ENCODE results near the gene OSBPL2. TPM values are rescaled to one million over a fixed set of nuclear protein-coding genes. Genes with fewer than 3 reads are reported as not detected.

Gene OSBPL2
- total RNA-seq, 1 experiment from 2014 or later: 115 TPM

- no peaks in the 10 kb centered on the region for H3K9me3 Mint-ChIP-seq (ENCODE audit: low read depth, unreplicated experiment)
- H3K27ac Mint-ChIP-seq (ENCODE audit: unreplicated experiment): no peak overlapping the region
- no peaks in the 10 kb centered on the region for H3K4me1 Mint-ChIP-seq (ENCODE audit: low read depth, unreplicated experiment)
- H3K4me3 Mint-ChIP-seq (ENCODE audit: low read depth, unreplicated experiment): no peak overlapping the region
- intact Hi-C loops (cut with micrococcal nuclease; ENCODE audit: unreplicated experiment): no loop called here
- no peaks in the 10 kb centered on the region for H3K27me3 Mint-ChIP-seq (ENCODE audit: unreplicated experiment)
- TF ChIP-seq, protein P1, sequence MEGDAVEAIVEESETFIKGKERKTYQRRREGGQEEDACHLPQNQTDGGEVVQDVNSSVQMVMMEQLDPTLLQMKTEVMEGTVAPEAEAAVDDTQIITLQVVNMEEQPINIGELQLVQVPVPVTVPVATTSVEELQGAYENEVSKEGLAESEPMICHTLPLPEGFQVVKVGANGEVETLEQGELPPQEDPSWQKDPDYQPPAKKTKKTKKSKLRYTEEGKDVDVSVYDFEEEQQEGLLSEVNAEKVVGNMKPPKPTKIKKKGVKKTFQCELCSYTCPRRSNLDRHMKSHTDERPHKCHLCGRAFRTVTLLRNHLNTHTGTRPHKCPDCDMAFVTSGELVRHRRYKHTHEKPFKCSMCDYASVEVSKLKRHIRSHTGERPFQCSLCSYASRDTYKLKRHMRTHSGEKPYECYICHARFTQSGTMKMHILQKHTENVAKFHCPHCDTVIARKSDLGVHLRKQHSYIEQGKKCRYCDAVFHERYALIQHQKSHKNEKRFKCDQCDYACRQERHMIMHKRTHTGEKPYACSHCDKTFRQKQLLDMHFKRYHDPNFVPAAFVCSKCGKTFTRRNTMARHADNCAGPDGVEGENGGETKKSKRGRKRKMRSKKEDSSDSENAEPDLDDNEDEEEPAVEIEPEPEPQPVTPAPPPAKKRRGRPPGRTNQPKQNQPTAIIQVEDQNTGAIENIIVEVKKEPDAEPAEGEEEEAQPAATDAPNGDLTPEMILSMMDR (IDR thresholded peaks at IDR 0.05; ENCODE audit: unreplicated experiment): no peak
- CTCF ChIA-PET: no interaction called here
- no TSS peak for BruUV-seq (replicated peaks)
- DNase-seq: no peak
- peaks cover 76% of the 10 kb centered on the region for H3K36me3 Mint-ChIP-seq (ENCODE audit: insufficient read depth, unreplicated experiment)
These were observed 44.7 kb downstream of the OSBPL2 start for GRCh38 chr20:62282877-62283503.

GRCh38 chr20:62284448-62284847 lies 46.1 kb downstream of the OSBPL2 start:
- intact Hi-C loops (cut with micrococcal nuclease; ENCODE audit: unreplicated experiment): no loop called here
- no peaks in the 10 kb centered on the region for H3K27me3 Mint-ChIP-seq (ENCODE audit: unreplicated experiment)
- DNase-seq: no peak
- CTCF ChIA-PET: no interaction called here
- TF ChIP-seq, protein P1 (IDR thresholded peaks at IDR 0.05; ENCODE audit: unreplicated experiment): no peak
- no TSS peak for BruUV-seq (replicated peaks)
- no peaks in the 10 kb centered on the region for H3K4me1 Mint-ChIP-seq (ENCODE audit: low read depth, unreplicated experiment)
- H3K27ac Mint-ChIP-seq (ENCODE audit: unreplicated experiment): no peak overlapping the region
- H3K4me3 Mint-ChIP-seq (ENCODE audit: low read depth, unreplicated experiment): no peak overlapping the region
- peaks cover 84% of the 10 kb centered on the region for H3K36me3 Mint-ChIP-seq (ENCODE audit: insufficient read depth, unreplicated experiment)
- H3K9me3 Mint-ChIP-seq (ENCODE audit: low read depth, unreplicated experiment): no peaks in the 10 kb centered on the region

DNA sequence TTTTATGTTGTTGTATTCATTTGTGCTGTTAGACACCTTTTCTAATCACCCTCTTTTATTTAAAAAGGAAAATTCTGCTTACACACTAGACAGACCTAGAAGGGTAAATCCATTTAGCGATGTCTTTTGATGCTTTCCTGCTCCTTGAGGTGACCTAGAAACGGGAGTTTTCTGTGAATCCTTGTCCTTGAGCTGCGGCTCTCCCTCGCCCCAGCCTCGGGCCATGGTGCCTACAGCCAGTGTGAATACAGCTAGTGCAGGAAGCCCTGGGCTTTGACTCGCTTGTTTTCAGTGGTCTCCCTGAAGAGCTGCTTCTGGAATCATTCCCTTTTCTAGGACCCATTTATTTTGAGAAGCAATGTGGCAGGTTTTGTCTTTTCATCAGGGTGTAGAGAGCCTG lies 46.8 kb downstream of the OSBPL2 start:
- CTCF ChIA-PET: no interaction called here
- no TSS peak for BruUV-seq (replicated peaks)
- no peak for DNase-seq

DNA sequence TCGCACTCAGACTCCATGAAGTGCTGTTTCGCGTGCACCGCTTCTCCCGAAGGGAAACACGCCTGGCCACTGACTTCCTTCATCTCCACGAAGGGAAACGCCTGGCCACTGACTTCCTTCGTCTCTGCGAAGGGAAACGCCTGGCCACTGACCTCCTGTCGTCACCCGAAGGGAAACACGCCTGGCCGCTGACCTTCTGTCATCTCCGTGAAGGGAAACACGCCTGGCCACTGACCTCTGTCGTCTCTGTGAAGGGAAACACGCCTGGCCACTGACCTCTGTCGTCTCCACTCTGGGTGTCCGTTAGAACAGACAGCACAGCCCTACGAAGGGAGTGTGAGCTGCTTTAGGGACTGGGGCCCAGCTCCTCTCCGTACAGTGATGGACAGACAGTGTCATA lies 47.4 kb downstream of the OSBPL2 start:
- no peak overlapping the region for H3K4me3 Mint-ChIP-seq (ENCODE audit: low read depth, unreplicated experiment)
- no peak overlapping the region for H3K27ac Mint-ChIP-seq (ENCODE audit: unreplicated experiment)
- peaks cover 81% of the 10 kb centered on the region for H3K36me3 Mint-ChIP-seq (ENCODE audit: insufficient read depth, unreplicated experiment)
- DNase-seq: no peak
- no peaks in the 10 kb centered on the region for H3K4me1 Mint-ChIP-seq (ENCODE audit: low read depth, unreplicated experiment)
- intact Hi-C loops (cut with micrococcal nuclease; ENCODE audit: unreplicated experiment): no loop called here
- TF ChIP-seq, protein P1 (IDR thresholded peaks at IDR 0.05; ENCODE audit: unreplicated experiment): no peak
- CTCF ChIA-PET: interaction anchor here (0.5 kb wide), 1 partner anchor 35 kb away, joined by 8 read pairs; no protein-coding TSS in a partner anchor
- H3K9me3 Mint-ChIP-seq (ENCODE audit: low read depth, unreplicated experiment): no peaks in the 10 kb centered on the region
- no TSS peak for BruUV-seq (replicated peaks)
- no peaks in the 10 kb centered on the region for H3K27me3 Mint-ChIP-seq (ENCODE audit: unreplicated experiment)

More for the DNA sequence above, 46.8 kb downstream of the OSBPL2 start:
- no peaks in the 10 kb centered on the region for H3K27me3 Mint-ChIP-seq (ENCODE audit: unreplicated experiment)
- no peaks in the 10 kb centered on the region for H3K9me3 Mint-ChIP-seq (ENCODE audit: low read depth, unreplicated experiment)
- intact Hi-C loops (cut with micrococcal nuclease; ENCODE audit: unreplicated experiment): no loop called here
- H3K36me3 Mint-ChIP-seq (ENCODE audit: insufficient read depth, unreplicated experiment): peaks cover 78% of the 10 kb centered on the region
- H3K27ac Mint-ChIP-seq (ENCODE audit: unreplicated experiment): no peak overlapping the region
- no peak overlapping the region for H3K4me3 Mint-ChIP-seq (ENCODE audit: low read depth, unreplicated experiment)
- no peaks in the 10 kb centered on the region for H3K4me1 Mint-ChIP-seq (ENCODE audit: low read depth, unreplicated experiment)
- TF ChIP-seq, protein P1 (IDR thresholded peaks at IDR 0.05; ENCODE audit: unreplicated experiment): no peak

All from Calu3 (cell line).